Activated CD4-positive, alpha-beta T cell treated with anti-CD3 and anti-CD28 coated beads, Interleukin-2, amount 50 U/mL, for 24 hours (primary cell): ENCODE data around the gene FANCC.

Experiments used
- DNase-seq, 2 donors: peaks; one replicate each; pipeline ENCODE4 v3.0.0-alpha.2; 2020; ENCODE audit warnings: low read depth in 1 of 2, low spot score in 1 of 2

The FANCC gene, protein sequence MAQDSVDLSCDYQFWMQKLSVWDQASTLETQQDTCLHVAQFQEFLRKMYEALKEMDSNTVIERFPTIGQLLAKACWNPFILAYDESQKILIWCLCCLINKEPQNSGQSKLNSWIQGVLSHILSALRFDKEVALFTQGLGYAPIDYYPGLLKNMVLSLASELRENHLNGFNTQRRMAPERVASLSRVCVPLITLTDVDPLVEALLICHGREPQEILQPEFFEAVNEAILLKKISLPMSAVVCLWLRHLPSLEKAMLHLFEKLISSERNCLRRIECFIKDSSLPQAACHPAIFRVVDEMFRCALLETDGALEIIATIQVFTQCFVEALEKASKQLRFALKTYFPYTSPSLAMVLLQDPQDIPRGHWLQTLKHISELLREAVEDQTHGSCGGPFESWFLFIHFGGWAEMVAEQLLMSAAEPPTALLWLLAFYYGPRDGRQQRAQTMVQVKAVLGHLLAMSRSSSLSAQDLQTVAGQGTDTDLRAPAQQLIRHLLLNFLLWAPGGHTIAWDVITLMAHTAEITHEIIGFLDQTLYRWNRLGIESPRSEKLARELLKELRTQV

DNA sequence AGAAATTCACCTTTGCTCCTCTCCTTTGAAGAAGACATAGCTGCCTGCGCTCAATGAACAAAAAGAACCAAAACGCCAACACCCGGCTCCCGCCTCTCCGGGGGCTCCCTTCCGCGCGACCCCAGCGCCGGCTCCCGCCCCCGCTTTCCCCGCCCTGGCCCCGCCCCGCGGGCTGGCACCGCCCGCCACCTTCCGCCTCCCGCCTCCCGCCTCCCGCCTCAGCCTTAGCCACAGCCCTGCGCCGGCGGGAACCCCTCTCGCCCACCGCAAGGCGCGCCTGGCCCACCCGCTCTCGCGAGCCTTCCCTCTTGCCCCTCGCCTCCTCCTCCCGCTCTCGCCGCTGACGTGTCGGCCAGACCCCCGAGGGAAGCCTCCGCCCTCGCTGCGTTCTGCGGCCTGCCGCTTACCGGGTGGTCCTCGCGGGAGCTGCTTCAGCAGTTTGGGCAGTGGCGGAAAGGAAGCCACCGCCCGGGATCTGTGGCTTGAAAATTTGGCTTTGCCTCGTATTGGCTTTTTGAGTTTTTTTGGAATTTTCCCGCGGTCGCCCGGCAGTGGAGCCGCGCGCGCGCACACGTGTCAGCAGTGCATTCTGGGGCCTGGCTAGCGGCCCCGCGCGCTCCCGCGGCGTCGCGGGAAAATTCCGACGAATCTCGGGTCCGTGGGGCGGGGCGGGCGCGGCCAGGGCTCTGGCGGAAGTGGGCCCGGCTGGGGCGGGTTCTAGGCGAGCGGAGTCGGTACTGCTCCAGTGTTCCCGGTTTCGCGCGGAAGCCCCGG is at the start of gene FANCC:
Gene FANCC (minus strand): TSS at position 591 of the 774 bp plus-strand sequence. CDS start 68,418 bp downstream, outside the sequence.
- peak; percentile 72 to 82 for DNase-seq

DNA sequence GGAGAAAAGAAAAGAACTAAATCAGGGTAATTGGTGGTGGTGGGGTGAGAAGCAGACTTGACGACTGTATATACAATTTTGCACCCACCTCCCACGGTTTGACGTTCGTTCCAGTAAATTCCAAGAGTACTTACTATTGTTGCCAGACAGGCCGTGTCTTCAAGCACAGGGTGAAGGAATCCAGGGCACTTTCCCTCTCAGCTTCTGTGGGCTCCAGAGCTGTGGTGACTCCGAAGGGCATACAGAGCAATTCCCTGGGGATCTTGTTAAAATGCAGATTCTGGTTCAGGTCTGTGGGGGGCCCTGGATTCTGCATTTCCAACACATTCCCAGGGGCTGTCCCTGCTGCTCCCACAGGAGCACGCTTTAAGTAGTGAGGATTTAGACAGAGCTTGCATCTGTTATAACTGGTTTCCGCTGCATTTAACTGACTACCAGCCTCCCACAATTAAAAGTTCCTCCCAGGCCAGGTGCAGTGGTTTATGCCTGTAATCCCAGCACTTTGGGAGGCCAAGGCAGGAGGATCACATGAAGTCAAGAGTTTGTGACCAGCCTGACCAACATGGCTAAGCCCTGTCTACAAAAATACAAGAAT is 49.3 kb upstream of the FANCC start:
- DNase-seq = no peak

DNA sequence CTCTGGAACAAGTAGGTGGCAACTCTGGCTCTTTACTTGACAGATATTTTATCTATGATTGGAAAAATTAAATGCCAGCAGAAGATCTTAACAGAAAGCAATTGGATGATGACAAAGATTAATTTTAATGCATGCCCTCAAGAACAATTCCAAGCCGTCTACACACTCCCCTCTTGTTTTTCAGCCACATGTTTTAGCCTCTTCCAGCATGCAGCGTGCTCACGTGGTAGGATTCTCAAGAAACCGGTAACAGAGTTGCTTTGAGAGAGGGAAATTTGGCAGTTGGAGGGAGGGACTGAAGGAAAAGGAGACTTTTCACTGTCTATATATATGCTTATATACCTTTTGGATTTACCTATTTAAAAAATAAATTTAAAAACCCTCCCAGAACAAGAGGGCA is 48.3 kb upstream of the FANCC start:
- no peak for DNase-seq

DNA sequence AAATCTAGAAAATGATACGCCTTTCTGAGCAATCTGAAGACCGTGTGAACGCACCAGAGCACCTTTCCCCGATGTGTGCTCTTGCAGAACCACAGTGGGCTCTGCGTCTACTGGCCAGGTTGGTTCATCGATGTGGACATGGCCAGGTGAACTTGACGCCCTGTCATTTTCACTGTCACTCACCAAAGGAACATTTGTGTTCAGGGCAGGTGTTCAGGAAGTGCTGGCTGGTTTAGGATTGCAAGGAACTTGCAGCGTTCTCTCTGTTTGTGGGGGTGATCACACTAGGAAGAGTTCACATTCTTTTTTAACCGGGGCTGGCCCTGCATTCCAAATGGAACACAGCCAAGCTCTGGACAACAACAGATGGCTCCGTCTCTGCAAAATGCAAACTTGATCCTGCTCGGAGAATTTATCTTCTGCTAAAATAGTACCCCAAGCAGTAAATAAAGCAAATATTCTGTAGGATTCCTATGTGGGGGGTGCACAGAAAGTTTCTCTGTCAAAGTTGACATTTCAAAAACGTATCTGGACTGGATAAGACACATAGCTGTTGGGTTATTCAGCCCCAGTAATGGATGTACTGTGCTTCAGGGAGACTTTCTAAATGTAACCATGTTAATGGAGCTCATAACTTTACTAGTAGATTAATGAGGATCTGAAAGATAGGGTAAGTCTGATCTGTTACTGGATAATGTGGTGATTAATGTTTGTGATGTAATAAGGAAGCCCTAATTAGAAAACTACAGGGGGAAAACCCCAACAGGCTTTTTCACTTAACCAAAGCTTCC is 45.7 kb upstream of the FANCC start:
- DNase-seq = no peak

DNA sequence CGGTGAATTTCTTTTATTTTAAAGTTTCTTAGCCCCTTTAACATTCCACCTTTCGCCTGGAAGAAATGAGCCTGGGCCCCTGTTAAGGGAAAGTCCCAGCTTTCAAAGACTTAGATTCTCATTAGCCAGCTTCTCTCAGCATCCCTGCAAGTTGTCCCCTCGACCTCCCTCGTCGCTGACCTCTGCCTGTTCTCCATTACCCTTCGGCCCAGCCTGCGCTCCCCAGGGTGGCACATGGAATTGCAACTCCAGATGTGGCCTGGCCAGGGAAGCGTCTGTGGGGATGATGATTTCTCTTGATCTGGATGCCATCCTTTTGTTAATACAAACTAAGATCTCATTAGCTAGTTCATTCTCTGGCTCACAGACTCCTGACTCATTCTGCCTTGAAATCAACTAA is 43.4 kb upstream of the FANCC start:
- DNase-seq = no peak

DNA sequence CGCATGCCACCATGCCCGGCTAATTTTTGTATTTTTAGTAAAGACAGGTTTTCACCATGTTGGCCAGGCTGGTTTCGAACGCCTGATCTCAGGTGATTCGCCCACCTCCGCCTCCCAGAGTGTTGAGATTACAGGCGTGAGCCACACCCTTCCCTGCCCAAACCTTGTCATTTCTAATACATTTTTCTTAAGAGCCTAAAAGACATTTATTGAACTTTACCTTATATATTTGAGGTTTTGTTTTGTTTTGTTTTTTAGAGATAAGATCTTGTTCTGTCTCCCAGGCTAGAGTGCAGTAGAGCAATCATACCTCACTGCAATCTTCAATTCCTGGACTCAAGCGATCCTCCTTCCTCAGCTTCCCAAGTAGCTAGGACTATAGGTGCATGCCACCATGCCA is 39.8 kb upstream of the FANCC start:
- DNase-seq = no peak

DNA sequence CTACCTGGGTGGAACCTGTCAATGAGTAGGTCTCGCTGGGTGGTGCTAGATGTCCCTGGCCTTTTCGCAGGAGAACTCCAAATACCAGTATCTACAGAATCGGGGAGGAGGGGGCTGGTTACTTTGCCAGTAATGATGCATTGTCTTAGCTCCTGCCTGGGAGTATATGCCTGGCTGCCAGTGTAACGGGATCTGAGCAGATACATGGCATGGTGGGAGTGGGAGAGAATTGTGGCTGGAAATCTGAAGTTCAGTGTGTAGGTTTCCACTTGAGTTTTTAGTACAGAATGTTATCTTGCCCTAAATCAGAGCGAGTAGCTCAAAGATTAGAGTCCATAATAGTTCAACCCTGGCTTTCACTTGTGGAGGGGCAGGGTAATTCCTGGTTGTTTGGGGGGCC is 38.0 kb upstream of the FANCC start:
- DNase-seq = no peak

DNA sequence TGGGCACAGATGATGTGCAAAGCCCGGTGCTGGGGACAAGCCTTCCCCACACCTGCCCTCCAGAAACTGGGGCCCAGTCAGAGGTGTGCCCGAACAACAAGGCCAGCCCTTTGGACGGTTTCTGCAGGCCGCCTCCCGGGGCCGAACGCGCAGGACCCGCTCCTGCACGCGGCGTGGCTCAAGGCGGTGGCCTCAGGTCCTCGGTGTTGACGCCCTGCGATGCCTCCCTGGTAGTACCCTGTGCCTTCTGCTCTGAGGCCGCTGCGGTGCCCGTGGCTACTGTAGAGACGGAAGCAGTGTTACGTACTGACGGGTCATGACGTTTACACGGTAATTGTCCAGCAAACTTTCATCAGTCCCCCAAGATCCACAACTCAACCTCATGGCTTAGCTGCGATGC is 33.5 kb upstream of the FANCC start:
- no peak for DNase-seq

DNA sequence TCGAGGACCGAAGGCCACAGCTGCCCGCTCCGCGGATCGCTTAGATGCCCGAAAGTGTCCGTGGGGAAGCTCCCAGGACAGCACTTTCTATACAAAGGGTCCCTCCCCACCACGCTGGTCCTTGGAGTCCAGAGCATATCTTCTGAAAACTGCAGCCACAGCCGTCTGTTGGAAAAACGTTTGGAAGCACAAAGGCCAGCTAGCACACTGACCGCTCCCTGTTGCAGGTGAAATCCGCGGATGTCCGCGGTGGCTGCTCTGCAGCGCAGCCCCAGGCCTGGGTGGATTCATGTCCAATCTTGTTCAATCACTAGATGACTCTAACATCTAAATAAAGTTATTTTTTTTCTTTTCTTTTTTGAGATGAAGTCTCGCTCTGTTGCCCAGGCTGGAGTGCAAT is 32.8 kb upstream of the FANCC start:
- no peak for DNase-seq

DNA sequence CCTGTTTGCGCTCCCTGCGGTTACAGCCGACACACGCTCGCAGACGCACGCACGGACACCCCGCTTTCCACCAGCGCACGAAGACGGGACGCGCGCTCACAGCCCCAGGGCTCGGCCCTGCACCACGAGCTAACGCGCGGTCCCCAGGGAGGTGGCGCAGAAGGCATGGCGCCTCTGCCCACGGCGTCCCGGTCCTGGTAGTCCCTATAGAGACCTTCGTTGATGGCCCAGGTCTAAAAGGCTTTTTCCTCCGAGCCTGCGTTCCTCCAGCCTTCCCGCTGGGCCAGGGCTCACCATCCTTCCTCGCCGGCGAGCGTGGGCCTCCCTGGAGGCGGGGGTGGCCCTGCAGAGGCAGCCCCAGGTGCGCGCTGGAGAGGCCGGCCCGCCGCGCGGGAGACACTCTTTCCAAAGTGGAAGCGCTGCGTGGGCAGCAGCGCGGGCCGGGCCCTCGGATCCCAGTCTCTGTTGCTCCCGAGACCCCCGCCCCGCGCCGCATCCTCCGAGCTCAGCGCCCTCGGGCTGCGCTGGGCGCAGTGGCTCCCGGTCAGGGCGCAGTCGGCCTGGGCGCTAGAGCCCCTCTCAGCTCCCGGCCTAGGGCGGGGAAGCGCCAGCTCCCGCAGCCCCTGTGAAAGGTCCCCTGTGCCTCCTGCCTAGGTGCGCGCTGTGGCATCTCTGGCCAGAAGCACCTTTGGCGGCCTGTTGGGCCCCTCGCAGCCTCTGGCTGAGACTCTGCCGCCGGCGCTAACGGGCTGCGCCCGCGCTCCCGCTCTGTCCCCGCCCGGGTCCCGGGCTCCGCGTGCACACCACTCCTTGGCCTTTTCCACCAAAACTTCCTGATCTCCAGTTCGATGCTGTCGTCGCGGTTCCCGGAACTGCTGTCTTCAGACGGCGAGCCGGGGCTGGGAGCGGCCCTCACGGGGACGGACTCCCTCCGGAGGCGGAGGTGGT is 31.9 kb upstream of the FANCC start:
- no peak for DNase-seq

DNA sequence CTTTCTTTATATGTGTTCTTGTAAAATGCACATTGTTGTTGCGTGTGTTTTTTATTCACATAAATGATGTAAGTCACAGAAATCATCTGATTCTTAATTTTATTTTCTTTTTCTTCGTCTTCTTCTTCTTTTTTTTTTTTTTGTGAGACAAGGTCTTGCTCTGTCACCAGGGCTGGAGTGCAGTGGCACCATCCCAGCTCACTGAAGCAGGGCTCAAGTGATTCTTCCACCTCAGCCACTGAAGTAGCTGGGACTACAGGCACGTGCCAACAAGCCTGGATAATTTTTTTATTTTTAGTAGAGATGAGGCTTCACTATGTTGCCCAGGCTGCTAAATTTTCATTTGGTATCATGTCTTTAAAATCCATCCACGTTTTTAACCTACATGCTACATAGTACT is 28.5 kb upstream of the FANCC start:
- no peak for DNase-seq

DNA sequence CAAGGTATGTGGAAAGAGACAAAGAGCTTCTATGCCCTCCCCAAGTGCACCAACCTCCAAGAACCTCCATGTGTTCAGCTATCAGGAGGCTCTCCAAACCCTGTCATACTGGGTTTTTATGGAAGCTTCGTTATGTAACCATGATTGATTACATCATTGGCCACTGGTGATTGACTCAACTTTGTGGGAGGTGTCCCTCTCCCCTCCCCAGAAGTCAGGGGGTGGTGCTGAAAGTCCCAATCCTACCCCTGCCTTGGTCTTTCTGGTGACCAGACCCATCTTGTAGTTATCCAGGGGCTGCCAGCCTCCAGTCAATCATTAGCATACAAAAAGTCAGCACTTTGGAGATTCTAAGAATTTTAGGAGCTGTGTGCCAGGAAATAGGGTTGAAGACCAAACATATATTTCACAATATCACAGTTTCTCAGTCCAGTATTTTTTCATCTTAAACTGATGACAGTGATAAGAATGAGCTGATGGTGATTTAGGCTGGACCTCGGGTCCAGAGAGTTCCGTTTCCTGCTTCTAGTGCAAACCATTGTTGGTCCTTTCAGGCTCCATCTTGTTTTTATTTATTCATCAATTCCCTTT is 27.3 kb upstream of the FANCC start:
- DNase-seq = no peak

DNA sequence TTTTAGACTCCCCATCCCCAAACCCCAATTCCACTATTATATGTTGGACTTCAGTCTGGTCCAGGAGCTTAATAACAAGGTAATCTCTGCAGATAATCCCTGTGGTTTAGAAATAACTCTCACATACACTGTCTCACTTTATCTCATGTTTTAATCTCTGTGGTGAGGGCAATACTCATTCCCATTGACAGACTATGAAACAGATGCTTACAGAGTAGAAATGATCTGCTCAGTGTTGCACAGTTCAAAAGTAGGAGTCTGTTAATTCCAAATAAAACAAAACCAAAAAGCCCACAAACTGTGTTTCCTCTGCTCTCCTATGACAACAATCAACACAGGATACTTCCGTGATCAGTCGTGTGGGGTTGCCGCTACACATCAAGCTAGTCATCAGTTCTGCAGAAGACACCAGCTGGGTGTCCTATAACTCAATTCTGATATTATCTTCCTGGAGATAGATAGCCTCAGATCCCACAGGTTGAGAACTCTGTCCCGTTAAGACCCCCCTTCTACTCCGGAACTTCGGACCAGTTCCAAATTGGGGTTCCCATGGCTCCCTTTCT is 26.3 kb upstream of the FANCC start:
- DNase-seq = no peak

DNA sequence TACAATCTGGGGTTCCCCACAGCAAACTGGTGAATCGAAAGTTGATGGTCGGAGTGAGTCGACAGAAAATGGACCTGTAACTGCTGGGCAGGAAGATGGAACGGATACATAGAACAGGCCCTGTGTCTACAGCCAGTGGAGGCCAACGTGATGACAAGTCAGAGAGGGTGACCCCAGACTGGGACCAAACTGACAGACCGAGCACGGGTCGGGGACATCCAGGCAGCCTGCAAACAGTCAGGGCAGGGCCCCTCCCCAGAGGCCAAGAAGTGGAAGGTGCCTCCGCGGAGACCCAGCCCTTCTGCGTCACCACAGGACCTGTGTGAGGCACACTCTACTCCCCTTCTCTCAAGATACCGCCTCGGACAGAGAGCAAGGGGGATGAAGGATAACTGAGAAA is 25.1 kb upstream of the FANCC start:
- no peak for DNase-seq

DNA sequence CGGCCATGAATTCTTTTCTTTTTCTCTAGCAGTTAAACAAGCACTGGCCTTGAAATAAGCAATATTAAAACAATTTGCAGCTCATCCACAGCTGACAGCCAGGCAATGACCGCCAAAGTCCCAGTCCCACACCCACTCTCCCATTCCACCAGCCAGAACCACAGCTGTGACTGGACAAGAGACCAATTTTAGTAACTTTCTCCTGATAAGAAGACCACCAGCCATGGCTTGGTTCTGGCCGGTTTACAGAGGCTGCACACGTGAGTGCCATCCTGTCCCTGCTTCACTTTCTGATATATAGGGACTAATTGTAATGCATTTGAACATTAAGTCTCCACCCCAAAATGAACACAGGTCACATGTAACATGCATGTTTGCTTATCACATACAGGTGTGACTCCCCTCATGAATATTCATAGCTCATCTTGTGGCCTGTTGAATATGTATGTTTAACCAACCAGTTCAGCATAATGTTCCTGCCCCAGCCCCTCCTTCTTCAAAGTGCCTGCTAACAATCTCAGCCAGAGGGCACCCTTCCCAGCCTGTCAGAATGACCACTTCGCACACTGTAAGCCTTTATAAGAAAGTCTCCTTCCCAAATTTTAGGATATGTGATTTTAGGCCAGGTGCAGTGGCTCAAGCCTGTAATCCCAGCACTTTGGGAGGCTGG is 23.9 kb upstream of the FANCC start:
- no peak for DNase-seq

DNA sequence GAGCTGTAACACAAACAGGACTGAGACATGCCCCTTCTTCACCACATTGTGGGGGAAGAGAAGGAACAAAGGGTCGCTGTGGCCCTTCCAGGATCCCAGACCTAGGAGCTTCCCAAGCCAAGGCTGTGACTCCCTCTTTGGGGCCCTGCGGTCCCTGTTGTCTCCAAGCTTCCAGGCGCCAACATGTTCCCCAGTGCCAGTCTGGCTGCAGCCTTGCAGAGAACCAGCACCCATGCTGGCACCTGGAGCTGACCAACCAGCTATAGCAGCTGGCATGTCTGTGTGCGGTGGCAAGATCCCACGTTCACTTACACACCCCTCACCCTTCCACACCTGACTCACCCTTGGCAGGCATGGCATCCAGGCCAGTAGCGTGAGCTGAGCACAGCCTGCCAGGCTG is 20.7 kb upstream of the FANCC start:
- no peak for DNase-seq

DNA sequence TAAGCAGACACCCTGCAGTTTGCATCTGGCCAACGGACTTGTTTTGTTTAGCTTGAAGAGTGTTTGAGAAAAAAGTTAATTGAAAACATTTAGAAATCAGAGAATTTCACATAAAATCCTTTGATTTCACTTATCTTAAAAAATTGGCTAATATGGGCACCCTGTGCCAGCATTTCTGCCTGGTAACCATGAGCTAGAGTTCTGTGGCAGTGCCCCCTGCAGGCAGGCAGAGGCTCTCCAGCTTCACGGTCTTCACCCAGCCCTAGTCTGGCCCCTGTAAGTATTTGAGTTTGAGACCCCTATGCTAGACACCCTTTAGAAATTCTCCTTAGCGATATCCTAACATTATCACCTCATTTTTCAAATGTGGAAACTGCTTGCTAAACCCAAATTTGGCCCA is 18.8 kb upstream of the FANCC start:
- DNase-seq = no peak

DNA sequence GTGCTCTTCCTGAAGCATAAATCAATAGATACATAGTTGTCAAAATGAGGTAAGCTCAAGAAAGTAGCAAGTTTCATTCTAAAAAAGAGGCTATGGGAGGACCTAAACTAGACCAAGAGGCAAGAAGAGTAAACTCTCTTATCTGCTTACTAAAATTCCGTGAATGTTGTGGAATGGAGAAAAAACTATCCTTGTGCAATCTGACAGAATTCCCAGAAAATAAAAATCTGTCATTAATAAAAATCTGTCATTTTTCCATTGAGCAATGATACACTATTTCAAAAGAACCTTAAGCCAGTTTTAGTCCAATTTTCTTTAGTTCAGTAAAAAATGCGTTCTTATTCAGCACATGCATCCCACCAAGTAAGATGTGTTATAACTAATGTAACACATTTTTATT is 15.9 kb upstream of the FANCC start:
- no peak for DNase-seq

DNA sequence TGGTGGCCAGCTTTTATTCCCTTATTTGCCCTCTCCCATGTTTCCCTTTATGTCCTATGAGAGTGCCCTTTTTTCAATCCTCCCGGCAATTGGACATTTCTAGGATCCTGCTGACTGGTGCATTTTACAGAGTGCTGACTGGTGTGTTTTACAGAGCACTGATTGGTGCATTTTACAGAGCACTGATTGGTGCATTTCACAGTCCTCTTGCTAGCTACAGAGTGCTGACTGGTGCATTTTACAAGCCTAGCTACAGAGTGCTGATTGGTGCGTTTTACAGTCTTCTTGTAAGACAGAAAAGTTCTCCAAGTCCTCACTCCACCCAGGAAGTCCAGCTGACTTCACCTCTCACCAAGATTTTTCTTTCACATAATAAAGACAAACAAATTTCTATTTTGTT is 15.4 kb upstream of the FANCC start:
- no peak for DNase-seq
